IMR-90 (cell line): ENCODE results near the gene SRPRA. TPM values are rescaled to one million over a fixed set of nuclear protein-coding genes. Genes with fewer than 3 reads are reported as not detected.

Experiments
- ATAC-seq: fragments of 200-7000 bp; cut with Tn5 transposase; 2 replicates; pipeline ENCODE4 v1.9.1; 2020; ENCODE audit warnings: low read depth, mild to moderate bottlenecking, moderate library complexity
- BruUV-seq: library from RNA; stranded (reverse); fragments of 400-500 nt; replicated peaks from 2 replicates; lab custom pipeline; 2021; lab: Mats Ljungman, UMichigan
- CTCF ChIA-PET: fragments of 300-600 bp; formaldehyde crosslinking; extraction: SDS; loops from one replicate; lab custom pipeline; 2021; ENCODE audit warnings: antibody characterized with exemption; lab: Yijun Ruan, JAX
- POLR2A ChIA-PET: fragments of 300-600 bp; sonication (Branson Sonifier 250); formaldehyde crosslinking; loops from one replicate; lab custom pipeline; 2022; ENCODE audit warnings: antibody characterized with exemption; ENCODE audit not compliant: unreplicated experiment; lab: Charles Lee
- DNase-seq: peaks from one replicate; pipeline ENCODE4 v3.0.0; 2013
- H2AFZ ChIP-seq: replicated peaks from 2 replicates; pipeline ENCODE3; 2013; ENCODE audit warnings: low read length, mild to moderate bottlenecking; ENCODE audit not compliant: poor library complexity
- H2AK5ac ChIP-seq: 2 replicates; pipeline ENCODE4 v1.6.1; 2013; ENCODE audit warnings: low read depth, low read length, inconsistent platforms
- H2AK9ac ChIP-seq: replicated peaks from 2 replicates; pipeline ENCODE3; 2013; ENCODE audit warnings: mild to moderate bottlenecking, low read depth, low read length, moderate library complexity; ENCODE audit not compliant: poor library complexity
- H2BK120ac ChIP-seq: 2 replicates; pipeline ENCODE4 v1.6.1; 2013; ENCODE audit warnings: low read depth, low read length, inconsistent platforms
- H2BK15ac ChIP-seq: 3 replicates; pipeline ENCODE4 v1.6.1; 2013; ENCODE audit warnings: low read depth, low read length, inconsistent platforms
- H2BK20ac ChIP-seq: 2 replicates; pipeline ENCODE4 v1.6.1; 2013; ENCODE audit warnings: low read depth, mild to moderate bottlenecking, inconsistent platforms, low read length, moderate library complexity
- H2BK5ac ChIP-seq: 2 replicates; pipeline ENCODE4 v1.6.1; 2013; ENCODE audit warnings: mild to moderate bottlenecking, low read depth, low read length, inconsistent platforms; ENCODE audit not compliant: poor library complexity, severe bottlenecking
- H3K14ac ChIP-seq: replicated peaks from 2 replicates; pipeline ENCODE4 v1.6.1; 2013; ENCODE audit warnings: low read depth, low read length, inconsistent platforms
- H3K18ac ChIP-seq: 2 replicates; pipeline ENCODE4 v1.6.1; 2013; ENCODE audit warnings: low read depth, low read length, control low read depth
- H3K23ac ChIP-seq: 2 replicates; pipeline ENCODE4 v1.6.1; 2013; ENCODE audit warnings: low read depth, low read length, inconsistent platforms
- H3K27ac ChIP-seq: 2 replicates; pipeline ENCODE4 v1.5.1; 2013; ENCODE audit warnings: mild to moderate bottlenecking, control low read depth, low read length; ENCODE audit not compliant: insufficient read depth
- H3K27me3 ChIP-seq: 2 replicates; pipeline ENCODE4 v1.6.1; 2013; ENCODE audit warnings: low read length; ENCODE audit not compliant: control insufficient read depth, insufficient read depth
- H3K36me3 ChIP-seq: 2 replicates; pipeline ENCODE4 v1.6.1; 2013; ENCODE audit warnings: low read length, mixed read lengths; ENCODE audit not compliant: control insufficient read depth, insufficient read depth
- H3K4ac ChIP-seq: 2 replicates; pipeline ENCODE4 v1.6.1; 2013; ENCODE audit warnings: low read depth, low read length, inconsistent platforms
- H3K4me1 ChIP-seq: 2 replicates; pipeline ENCODE4 v1.6.1; 2013; ENCODE audit warnings: low read length, mixed read lengths; ENCODE audit not compliant: control insufficient read depth, insufficient read depth
- H3K4me2 ChIP-seq: 2 replicates; pipeline ENCODE4 v1.6.1; 2013; ENCODE audit warnings: low read depth, mild to moderate bottlenecking, control low read depth, low read length, moderate library complexity
- H3K4me3 ChIP-seq: 2 replicates; pipeline ENCODE4 v1.5.1; 2013; ENCODE audit warnings: low read depth, mild to moderate bottlenecking, control low read depth, low read length, moderate library complexity; ENCODE audit not compliant: insufficient read depth
- H3K56ac ChIP-seq: 2 replicates; pipeline ENCODE4 v1.6.1; 2013; ENCODE audit warnings: low read length, inconsistent platforms; ENCODE audit not compliant: insufficient read depth; ENCODE audit errors: extremely low read depth
- H3K79me1 ChIP-seq, 2 experiments: 2 replicates each; pipeline ENCODE4 v1.6.1; 2013; ENCODE audit warnings: low read length in 2 of 2, inconsistent platforms in 1 of 2, low read depth in 1 of 2
- H3K9ac ChIP-seq: 2 replicates; pipeline ENCODE4 v1.6.1; 2013; ENCODE audit warnings: low read depth, low read length, control low read depth
- H3K9me1 ChIP-seq: 2 replicates; pipeline ENCODE4 v1.6.1; 2013; ENCODE audit warnings: low read length, inconsistent platforms; ENCODE audit not compliant: insufficient read depth
- H3K9me3 ChIP-seq: 2 replicates; pipeline ENCODE4 v1.6.1; 2013; ENCODE audit warnings: low read length; ENCODE audit not compliant: control insufficient read depth, insufficient read depth
- H4K20me1 ChIP-seq: 2 replicates; pipeline ENCODE4 v1.6.1; 2013; ENCODE audit warnings: low read length, inconsistent platforms; ENCODE audit not compliant: insufficient read depth
- H4K5ac ChIP-seq: 2 replicates; pipeline ENCODE4 v1.6.1; 2013; ENCODE audit warnings: mild to moderate bottlenecking, low read depth, low read length, control low read depth
- H4K8ac ChIP-seq, 2 experiments: 2 replicates each; pipeline ENCODE4 v1.6.1; 2013; ENCODE audit warnings: low read depth in 2 of 2, low read length in 2 of 2, control low read depth in 1 of 2, inconsistent platforms in 1 of 2
- H4K91ac ChIP-seq: 2 replicates; pipeline ENCODE4 v1.6.1; 2013; ENCODE audit warnings: low read depth, low read length, inconsistent platforms; ENCODE audit not compliant: insufficient read depth
- BHLHE40 ChIP-seq: fragments of 150-350 bp; IDR thresholded peaks from 2 replicates; pipeline ENCODE4 v1.6.1; 2016; ENCODE audit warnings: mild to moderate bottlenecking, low read depth, low read length
- CEBPB ChIP-seq: IDR thresholded peaks from 2 replicates; pipeline ENCODE4 v1.6.1; 2012; ENCODE audit warnings: low read depth, low read length, improper control_type of control experiment
- CHD1 ChIP-seq: IDR thresholded peaks from 2 replicates; pipeline ENCODE4 v1.6.1; 2012; ENCODE audit warnings: low read depth, low read length, improper control_type of control experiment
- ELK1 ChIP-seq: fragments of 150-350 bp; IDR thresholded peaks from 2 replicates; pipeline ENCODE4 v1.6.1; 2016; ENCODE audit warnings: low read depth, mild to moderate bottlenecking, low read length, moderate library complexity, borderline replicate concordance
- MAZ ChIP-seq: IDR thresholded peaks from 2 replicates; pipeline ENCODE4 v1.6.1; 2012; ENCODE audit warnings: low read depth, mild to moderate bottlenecking, low read length, improper control_type of control experiment, moderate library complexity, borderline replicate concordance
- MXI1 ChIP-seq: IDR thresholded peaks from 2 replicates; pipeline ENCODE4 v1.6.1; 2012; ENCODE audit warnings: low read depth, mild to moderate bottlenecking, low read length, moderate library complexity, borderline replicate concordance
- NFE2L2 ChIP-seq: fragments of 150-350 bp; IDR thresholded peaks from 2 replicates; pipeline ENCODE4 v1.6.1; 2016; ENCODE audit warnings: low read depth, mild to moderate bottlenecking, low read length
- POLR2A ChIP-seq: IDR thresholded peaks from 2 replicates; pipeline ENCODE4 v1.6.1; 2012; ENCODE audit warnings: mild to moderate bottlenecking, low read depth, low read length
- RAD21 ChIP-seq: IDR thresholded peaks from 2 replicates; pipeline ENCODE4 v1.6.1; 2012; ENCODE audit warnings: low read length, improper control_type of control experiment
- RCOR1 ChIP-seq: IDR thresholded peaks from 2 replicates; pipeline ENCODE4 v1.6.1; 2012; ENCODE audit warnings: mild to moderate bottlenecking, low read length, improper control_type of control experiment; ENCODE audit not compliant: insufficient replicate concordance
- RFX5 ChIP-seq: IDR thresholded peaks from 2 replicates; pipeline ENCODE4 v1.8.0; 2012; ENCODE audit warnings: low read depth, mild to moderate bottlenecking, low read length, moderate library complexity
- SMC3 ChIP-seq: fragments of 150-350 bp; IDR thresholded peaks from 2 replicates; pipeline ENCODE4 v1.6.1; 2016; ENCODE audit warnings: low read depth, mild to moderate bottlenecking, antibody characterized with exemption, low read length, moderate library complexity
- USF2 ChIP-seq: fragments of 150-350 bp; IDR thresholded peaks from 2 replicates; pipeline ENCODE4 v1.6.1; 2017; ENCODE audit warnings: mild to moderate bottlenecking, antibody characterized with exemption, low read length, low read depth
- WGBS, 2 experiments: methylation state at CpG; one replicate each; pipeline versions ENCODE4 v1.1.5 to v1.1.7; 2013; ENCODE audit warnings: missing lambda C conversion rate in 2 of 2; ENCODE audit not compliant: insufficient read length in 1 of 2; ENCODE audit errors: extremely low coverage in 2 of 2; 5-methylcytosine and 5-hydroxymethylcytosine counted together
- dilution Hi-C: fragments of 300-500 bp; cut with HindIII; formaldehyde crosslinking; loops from one replicate; pipeline ENCODE4 v1.14.3; 2018; ENCODE audit warnings: low sequenced_read_pairs; ENCODE audit not compliant: unreplicated experiment
- in situ Hi-C: fragments of 300-500 bp; cut with MboI; formaldehyde crosslinking; loops from 3 replicates; pipeline ENCODE4 v1.14.3; 2019; ENCODE audit warnings: low sequenced_read_pairs, inconsistent platforms, mixed read lengths
- intact Hi-C: fragments of 100-400 bp; cut with micrococcal nuclease; formaldehyde crosslinking; loops from 2 replicates; pipeline ENCODE4 v1.10.0; 2022
- polyA plus RNA-seq, 3 experiments: library from polyadenylated mRNA; depleted of rRNA; stranded (reverse); fragments of >200 nt; gene quantifications; 2 replicates each; pipeline ENCODE4 v1.2.3, GENCODE V29; 2012; ENCODE audit warnings: low replicate concordance in 1 of 3
- total RNA-seq: library from RNA; depleted of rRNA; stranded (reverse); fragments of >200 nt; gene quantifications from 2 replicates; pipeline ENCODE4 v1.2.3, GENCODE V29; 2012

The SRPRA gene
- total and polyA plus RNA-seq, 2 of the 4 experiments (the other 2 are of a cell fraction) = 108 to 131 TPM

- in situ Hi-C loops = no loop called here
- POLR2A ChIA-PET = no interaction called here
These were observed 43.9 kb downstream of the SRPRA start for GRCh38 chr11:126224647-126225294.

More at GRCh38 chr11:126224647-126225294, 43.9 kb downstream of the SRPRA start:
- peaks cover 4% of the 10 kb centered on the region; the same call in 1 of the 2 replicates for H3K9me1 ChIP-seq
- no CpG with 5 or more reads among the region's 6 CpGs for WGBS, 2 experiments
- ATAC-seq = no peak
- H3K36me3 ChIP-seq = no peaks in the 10 kb centered on the region
- no peak overlapping the region for H2BK20ac ChIP-seq
- H4K5ac ChIP-seq = no peak overlapping the region
- no peak overlapping the region for H2BK120ac ChIP-seq
- peaks cover 18% of the 10 kb centered on the region; the same call in 1 of the 2 replicates for H4K20me1 ChIP-seq
- H3K4ac ChIP-seq = no peak overlapping the region
- no peak overlapping the region for H4K91ac ChIP-seq
- H2AK5ac ChIP-seq = no peak overlapping the region
- no peak overlapping the region for H3K56ac ChIP-seq
- no peaks in the 10 kb centered on the region for H3K4me1 ChIP-seq
- no peak overlapping the region for H2AK9ac ChIP-seq
- BruUV-seq = no TSS peak
- dilution Hi-C loops (loop anchor here (25.0 kb wide), 1 partner anchor 312 kb away; the partner anchor contains the start of genes DDX25 and PUS3), intact Hi-C loops (no loop called here)
- no peak overlapping the region for H2AFZ ChIP-seq
- no peaks in the 10 kb centered on the region for H3K9me3 ChIP-seq
- no peak overlapping the region for H3K18ac ChIP-seq
- no peak overlapping the region for H3K14ac ChIP-seq
- no peak overlapping the region for H3K4me2 ChIP-seq
- no peaks in the 10 kb centered on the region for H3K27me3 ChIP-seq
- H3K9ac ChIP-seq = no peak overlapping the region
- CTCF ChIA-PET = no interaction called here
- H2BK15ac ChIP-seq = no peak overlapping the region
- H2BK5ac ChIP-seq = no peak overlapping the region
- no peak overlapping the region for H3K23ac ChIP-seq
- DNase-seq = no peak
- no peak for TF ChIP-seq RAD21
- no peak for TF ChIP-seq USF2
- TF ChIP-seq CHD1 = no peak
- no peak for TF ChIP-seq ELK1
- TF ChIP-seq RCOR1 = no peak
- TF ChIP-seq MAZ = no peak
- no peak for TF ChIP-seq NFE2L2
- TF ChIP-seq SMC3 = no peak
- no peak for TF ChIP-seq MXI1
- no peak for TF ChIP-seq BHLHE40
- no peak for TF ChIP-seq RFX5
- no peak for TF ChIP-seq POLR2A
- TF ChIP-seq CEBPB = no peak
- H3K27ac ChIP-seq = no peak overlapping the region
- no peak overlapping the region for H3K4me3 ChIP-seq
- H3K79me1 ChIP-seq = peaks cover 42 to 46% of the 10 kb centered on the region in 2 experiments
- H4K8ac ChIP-seq = no peak overlapping the region
